Measurements from ENCODE around the gene CFAP54.

GRCh38 chr12:96548384-96548783 is 59.0 kb downstream of the CFAP54 start:
- TF ChIP-seq CTCF (IDR thresholded peaks at IDR 0.05) (no peak), POLR2A (IDR thresholded peaks at IDR 0.05) (no peak), EP300 (IDR thresholded peaks at IDR 0.05) (no peak)

Data from upper lobe of left lung (tissue), 4 donors.